ENCODE results near the gene VAV1.
"Not testable (repeated sequence)": the region's sequence is repeated elsewhere in the genome, so short reads cannot be mapped to it uniquely, and the experiment has no call there.

VAV1 gene

GRCh38 chr19:6737284-6737872 lies 35.1 kb upstream of the VAV1 start, which contains the start of gene GPR108:
Gene GPR108 (minus strand): TSS chr19:6737580. CDS start chr19:6737576, 4 bp downstream.
- peak; percentile 100 for DNase-seq (ENCODE audit: low spot score)

- DNase-seq (ENCODE audit: low spot score), result peak; percentile 70
These were observed 34.4 kb upstream of the VAV1 start for GRCh38 chr19:6737873-6738786.

- DNase-seq (ENCODE audit: low spot score), result peak; percentile 60
These were observed 33.6 kb upstream of the VAV1 start for GRCh38 chr19:6738787-6739389.

- DNase-seq (ENCODE audit: low spot score), result peak; percentile 85
These were observed 33.1 kb upstream of the VAV1 start, which contains the start of gene TRIP10 for GRCh38 chr19:6739390-6739882. Gene TRIP10 (plus strand): TSS chr19:6739680. CDS start chr19:6739762, 82 bp downstream.

GRCh38 chr19:6739883-6740588 lies 32.5 kb upstream of the VAV1 start:
- peak; percentile 21 for DNase-seq (ENCODE audit: low spot score)

- DNase-seq (ENCODE audit: low spot score), result peak; percentile 28
These were observed 31.7 kb upstream of the VAV1 start for GRCh38 chr19:6740589-6741343.

GRCh38 chr19:6743066-6743465 lies 29.4 kb upstream of the VAV1 start:
- DNase-seq (ENCODE audit: low spot score), result no peak

- no peak for DNase-seq (ENCODE audit: low spot score)
These were observed 28.7 kb upstream of the VAV1 start for GRCh38 chr19:6743714-6744380.

- DNase-seq (ENCODE audit: low spot score), result peak; percentile 79
These were observed 27.9 kb upstream of the VAV1 start for GRCh38 chr19:6744381-6745301.

GRCh38 chr19:6745965-6746364 lies 26.5 kb upstream of the VAV1 start:
- DNase-seq (ENCODE audit: low spot score), result no peak

GRCh38 chr19:6748543-6748942 lies 24.0 kb upstream of the VAV1 start:
- DNase-seq (ENCODE audit: low spot score), result not testable (repeated sequence)

- no peak for DNase-seq (ENCODE audit: low spot score)
These were observed 22.4 kb upstream of the VAV1 start for GRCh38 chr19:6750062-6750461.

- DNase-seq (ENCODE audit: low spot score), result no peak
These were observed 21.3 kb upstream of the VAV1 start for GRCh38 chr19:6751189-6751588.

GRCh38 chr19:6752256-6753177 lies 20.0 kb upstream of the VAV1 start:
- no peak for DNase-seq (ENCODE audit: low spot score)

GRCh38 chr19:6753178-6754031 lies 19.1 kb upstream of the VAV1 start:
- peak; percentile 68 for DNase-seq (ENCODE audit: low spot score)

- DNase-seq (ENCODE audit: low spot score), result no peak
These were observed 18.4 kb upstream of the VAV1 start for GRCh38 chr19:6754136-6754535.

- no peak for DNase-seq (ENCODE audit: low spot score)
These were observed 17.6 kb upstream of the VAV1 start for GRCh38 chr19:6754653-6755463.

Measured in kidney capillary endothelial cell (primary cell).